CD14-positive monocyte (primary cell): ENCODE results near the gene DYNC1I1. TPM values are rescaled to one million over a fixed set of nuclear protein-coding genes. Genes with fewer than 3 reads are reported as not detected.

Experiments
- DNase-seq, 3 donors: peaks; one replicate each; pipeline ENCODE4 v3.0.0-alpha.2; 2011 to 2022
- H2AFZ ChIP-seq: 2 replicates; pipeline ENCODE4 v1.6.0; 2012; ENCODE audit warnings: mild to moderate bottlenecking, low read depth, low read length, inconsistent platforms; ENCODE audit not compliant: insufficient read depth, poor library complexity, severe bottlenecking
- H3K27ac ChIP-seq, 2 donors: 1 replicate in 1 of 2; 2 replicates in 1 of 2; pipeline ENCODE4 v1.5.1; 2012 to 2013; ENCODE audit warnings: low read length in 2 of 2, control low read depth in 1 of 2, inconsistent platforms in 1 of 2, low read depth in 1 of 2, mild to moderate bottlenecking in 1 of 2
- H3K27me3 ChIP-seq, 2 donors: one replicate each; pipeline versions ENCODE4 v1.6.0 to v1.6.1; 2011 to 2013; ENCODE audit warnings: low read length in 2 of 2; ENCODE audit not compliant: control insufficient read depth in 2 of 2, insufficient read depth in 2 of 2
- H3K36me3 ChIP-seq, 2 donors: replicated peaks in 1 of 2; 1 replicate in 1 of 2; 2 replicates in 1 of 2; pipeline versions ENCODE4 v1.5.1 to v1.6.1; 2012 to 2013; ENCODE audit warnings: low read length in 2 of 2, control low read depth in 1 of 2, inconsistent platforms in 1 of 2, mild to moderate bottlenecking in 1 of 2; ENCODE audit not compliant: insufficient read depth in 2 of 2, control insufficient read depth in 1 of 2
- H3K4me1 ChIP-seq, 2 donors: 1 replicate in 1 of 2; 2 replicates in 1 of 2; pipeline versions ENCODE4 v1.5.1 to v1.6.1; 2012 to 2013; ENCODE audit warnings: low read length in 2 of 2, control low read depth in 1 of 2, inconsistent platforms in 1 of 2, mild to moderate bottlenecking in 1 of 2, moderate library complexity in 1 of 2; ENCODE audit not compliant: insufficient read depth in 2 of 2, control insufficient read depth in 1 of 2
- H3K4me2 ChIP-seq: replicated peaks from 2 replicates; pipeline ENCODE3; 2012; ENCODE audit warnings: low read length, moderate library complexity, mild to moderate bottlenecking; ENCODE audit not compliant: poor library complexity, severe bottlenecking; ENCODE audit errors: extremely low read depth
- H3K4me3 ChIP-seq, 3 experiments: fragments of 200-600 bp in 1 of 3; sonication (generic) in 1 of 3; replicated peaks in 1 of 3; 1 replicate in 2 of 3; 2 replicates in 1 of 3; pipeline ENCODE4 v1.5.1; 2011 to 2013; ENCODE audit warnings: low read length in 3 of 3, mild to moderate bottlenecking in 3 of 3, control low read depth in 2 of 3, low read depth in 2 of 3, inconsistent platforms in 1 of 3, moderate library complexity in 1 of 3
- H3K79me2 ChIP-seq: 2 replicates; pipeline ENCODE4 v1.6.0; 2012; ENCODE audit warnings: mild to moderate bottlenecking, control low read depth, inconsistent platforms, low read length, moderate library complexity; ENCODE audit not compliant: insufficient read depth
- H3K9ac ChIP-seq: 2 replicates; pipeline ENCODE4 v1.6.0; 2017; ENCODE audit warnings: low read length, mild to moderate bottlenecking; ENCODE audit not compliant: insufficient read depth, poor library complexity, severe bottlenecking
- H3K9me3 ChIP-seq, 2 donors: replicated peaks in 1 of 2; 1 replicate in 1 of 2; 2 replicates in 1 of 2; pipeline versions ENCODE4 v1.5.1 to v1.6.1; 2012 to 2013; ENCODE audit warnings: low read length in 2 of 2, control low read depth in 1 of 2; ENCODE audit not compliant: control insufficient read depth in 1 of 2, insufficient read depth in 1 of 2
- H4K20me1 ChIP-seq: 2 replicates; pipeline ENCODE4 v1.6.0; 2012; ENCODE audit warnings: mild to moderate bottlenecking, low read length, control low read depth, moderate library complexity; ENCODE audit not compliant: insufficient read depth
- H3K27ac Mint-ChIP-seq, 7 donors: one replicate each; pipeline ENCODE4 v1.8.0; 2020; ENCODE audit warnings: mild to moderate bottlenecking in 7 of 7, mixed read lengths in 7 of 7, moderate library complexity in 6 of 7, inconsistent platforms in 2 of 7
- H3K27me3 Mint-ChIP-seq, 3 donors: one replicate each; pipeline ENCODE4 v1.8.0; 2021 to 2022; ENCODE audit warnings: low read depth in 3 of 3, mild to moderate bottlenecking in 3 of 3, mixed read lengths in 3 of 3, moderate library complexity in 3 of 3, inconsistent platforms in 1 of 3
- H3K36me3 Mint-ChIP-seq, 2 donors: one replicate each; pipeline ENCODE4 v1.8.0; 2020; ENCODE audit warnings: mixed read lengths in 2 of 2, inconsistent platforms in 1 of 2, mild to moderate bottlenecking in 1 of 2
- H3K4me1 Mint-ChIP-seq: one replicate; pipeline ENCODE4 v1.8.0; 2020; ENCODE audit warnings: mild to moderate bottlenecking, mixed read lengths
- H3K4me3 Mint-ChIP-seq, 2 donors: one replicate each; pipeline ENCODE4 v1.8.0; 2020; ENCODE audit warnings: mild to moderate bottlenecking in 2 of 2, mixed read lengths in 2 of 2, moderate library complexity in 1 of 2
- H3K9me3 Mint-ChIP-seq, 7 donors: one replicate each; pipeline ENCODE4 v1.8.0; 2020 to 2022; ENCODE audit warnings: mixed read lengths in 7 of 7, mild to moderate bottlenecking in 6 of 7, moderate library complexity in 6 of 7, inconsistent platforms in 2 of 7
- CTCF ChIP-seq: fragments of 200-600 bp; IDR thresholded peaks from one replicate; pipeline ENCODE4 v1.8.0; 2022; ENCODE audit warnings: antibody characterized with exemption, mild to moderate bottlenecking
- WGBS: methylation state at CpG from one replicate; pipeline ENCODE4 v1.1.5; 2013; ENCODE audit warnings: missing lambda C conversion rate; ENCODE audit not compliant: insufficient coverage; 5-methylcytosine and 5-hydroxymethylcytosine counted together
- intact Hi-C, 2 donors: fragments of 100-400 bp; cut with micrococcal nuclease; formaldehyde crosslinking; loops; one replicate each; pipeline versions ENCODE4 v1.15.0 to v1.15.1; 2023
- polyA minus RNA-seq: library from RNA; depleted of rRNA, polyadenylated mRNA; stranded (reverse); fragments of >200 nt; gene quantifications from 2 replicates; pipeline ENCODE4 v1.2.3, GENCODE V29; 2012
- polyA plus RNA-seq, 3 donors: library from polyadenylated mRNA; depleted of rRNA in 1 of 3; unstranded in 2 of 3; stranded (reverse) in 1 of 3; fragments of 300-500 nt in 2 of 3; fragments of >200 nt in 1 of 3; fragmentation: Illumina TruSeq in 2 of 3; gene quantifications; 1 replicate in 2 of 3; 2 replicates in 1 of 3; pipeline ENCODE4 v1.2.3, GENCODE V29; 2012 to 2021
- total RNA-seq, 12 experiments: library from RNA in 1 of 12; stranded (reverse) in 1 of 12; fragments of 120-200 nt in 1 of 12; gene quantifications; one replicate each; pipeline ENCODE4 v1.2.4 and lab custom pipeline; 2013 to 2026; ENCODE audit warnings: mixed read lengths in 6 of 12, inconsistent platforms in 1 of 12

Gene DYNC1I1
- total RNA-seq (2013), result 0.19 TPM
- not detected for polyA plus RNA-seq
- 0.14 TPM in 1 of 2 replicates, not detected in the other for polyA minus RNA-seq
- total RNA-seq (lab: John Stamatoyannopoulos, UW), result 0 to 1.8 (median 0.14) reads per million in 11 experiments

- Histone ChIP-seq H3K27ac (no peak within 1 kb of the TSS), H3K4me1 (peaks cover 6 to 10% of the 10 kb centered on the region in 2 donors), H3K36me3 (no peaks in the 10 kb centered on the region), H3K4me3 (peak within 1 kb of the TSS; percentile 19 to 62 (median 26)), H3K4me2 (peak within 1 kb of the TSS; percentile 78), H4K20me1 (no peaks in the 10 kb centered on the region), H3K27me3 (peaks cover 16% of the 10 kb centered on the region in 2 donors), H3K9me3 (peaks cover 0 to 3% of the 10 kb centered on the region in 2 donors), H3K79me2 (no peaks in the 10 kb centered on the region), H3K9ac (peak within 1 kb of the TSS; percentile 47), H2AFZ (peak within 1 kb of the TSS; percentile 66)
- intact Hi-C loops, result no loop called here
- H3K36me3 Mint-ChIP-seq, result no peaks in the 10 kb centered on the region
- no peak within 1 kb of the TSS for H3K27ac Mint-ChIP-seq
- no peak for TF ChIP-seq CTCF
- H3K4me3 Mint-ChIP-seq, result peak within 1 kb of the TSS; percentile 72 to 89
- WGBS, result under 1% methylated on average over 45 of the region's 49 CpGs
- DNase-seq, result peak; percentile 7 to 45 (median 21)
- H3K27me3 Mint-ChIP-seq, result peaks cover 14 to 21% (median 20%) of the 10 kb centered on the region in 3 donors
- peaks cover 10% of the 10 kb centered on the region for H3K4me1 Mint-ChIP-seq
- peaks cover 0 to 2% (median 0%) of the 10 kb centered on the region in 7 donors for H3K9me3 Mint-ChIP-seq
These were observed at the start of gene DYNC1I1 for GRCh38 chr7:95772298-95772770. TSS of gene DYNC1I1 (plus strand) at chr7:95772554. CDS start at chr7:95804730, 32,176 bp downstream.

- Histone ChIP-seq H3K27me3 (no peaks in the 10 kb centered on the region), H3K9ac (no peak overlapping the region), H3K36me3 (no peaks in the 10 kb centered on the region), H3K9me3 (no peaks in the 10 kb centered on the region), H3K4me3 (no peak overlapping the region), H3K4me2 (no peak overlapping the region), H3K4me1 (no peaks in the 10 kb centered on the region), H3K27ac (no peak overlapping the region), H4K20me1 (no peaks in the 10 kb centered on the region), H2AFZ (no peak overlapping the region), H3K79me2 (no peaks in the 10 kb centered on the region)
- H3K9me3 Mint-ChIP-seq, result no peaks in the 10 kb centered on the region
- no peaks in the 10 kb centered on the region for H3K36me3 Mint-ChIP-seq
- intact Hi-C loops, result no loop called here
- H3K27me3 Mint-ChIP-seq, result peaks cover 0 to 13% (median 6%) of the 10 kb centered on the region in 3 donors
- DNase-seq, result no peak
- no CpG with 5 or more reads among the region's 2 CpGs for WGBS
- no peak overlapping the region for H3K4me3 Mint-ChIP-seq
- no peak for TF ChIP-seq CTCF
- H3K27ac Mint-ChIP-seq, result no peak overlapping the region
- H3K4me1 Mint-ChIP-seq, result no peaks in the 10 kb centered on the region
These were observed 48.7 kb upstream of the DYNC1I1 start for GRCh38 chr7:95723583-95724180.
